CD4-positive, alpha-beta T cell treated with Interleukin-12 subunit alpha and Interleukin-12 subunit beta, for 1 hour (primary cell): Measurements from ENCODE around the gene ARHGEF2.
"Not testable (repeated sequence)": the region's sequence is repeated elsewhere in the genome, so short reads cannot be mapped to it uniquely, and the experiment has no call there.

Source experiments
- DNase-seq: peaks from one replicate; pipeline ENCODE4 v3.0.0-alpha.2; 2020

Gene ARHGEF2

GRCh38 chr1:155940993-155941844 lies 37.1 kb downstream of the ARHGEF2 start, which contains the start of gene RXFP4:
RXFP4 (plus strand) TSS chr1:155941638; CDS start chr1:155941710, 72 bp downstream.
- DNase-seq, result no peak

- no peak for DNase-seq
Measured at GRCh38 chr1:155940482-155940992, 37.8 kb downstream of the ARHGEF2 start.

GRCh38 chr1:155938220-155938627 lies 40.1 kb downstream of the ARHGEF2 start:
- DNase-seq, result peak; percentile 67

- no peak for DNase-seq
Measured at GRCh38 chr1:155934936-155935590, 43.3 kb downstream of the ARHGEF2 start.

- DNase-seq, result peak; percentile 97
Measured at GRCh38 chr1:155934097-155934935, 44.0 kb downstream of the ARHGEF2 start, which contains the start of gene KHDC4. KHDC4 (minus strand) TSS chr1:155934413; CDS start chr1:155934373, 40 bp downstream.

- no peak for DNase-seq
Measured at GRCh38 chr1:155933591-155934096, 44.7 kb downstream of the ARHGEF2 start.

- no peak for DNase-seq
Measured at GRCh38 chr1:155932487-155932886, 45.9 kb downstream of the ARHGEF2 start.

- DNase-seq, result no peak
Measured at GRCh38 chr1:155932081-155932480, 46.3 kb downstream of the ARHGEF2 start.

GRCh38 chr1:155931332-155932038 lies 46.9 kb downstream of the ARHGEF2 start:
- no peak for DNase-seq

GRCh38 chr1:155930725-155931124 lies 47.6 kb downstream of the ARHGEF2 start:
- DNase-seq, result not testable (repeated sequence)

GRCh38 chr1:155929057-155929456 lies 49.3 kb downstream of the ARHGEF2 start:
- DNase-seq, result no peak

GRCh38 chr1:155925506-155925905 lies 52.8 kb downstream of the ARHGEF2 start:
- DNase-seq, result no peak

GRCh38 chr1:155920717-155921116 lies 57.6 kb downstream of the ARHGEF2 start:
- no peak for DNase-seq

GRCh38 chr1:155919801-155920200 lies 58.5 kb downstream of the ARHGEF2 start:
- DNase-seq, result no peak

GRCh38 chr1:155918660-155919059 lies 59.7 kb downstream of the ARHGEF2 start:
- no peak for DNase-seq

GRCh38 chr1:155913969-155914757 lies 64.2 kb downstream of the ARHGEF2 start:
- DNase-seq, result no peak

GRCh38 chr1:155912056-155912536 lies 66.3 kb downstream of the ARHGEF2 start:
- no peak for DNase-seq

- DNase-seq, result peak; percentile 89
Measured at GRCh38 chr1:155911156-155912055, 66.9 kb downstream of the ARHGEF2 start, which contains the start of gene RIT1. RIT1 (minus strand) TSS chr1:155911349; CDS start chr1:155910761, 588 bp downstream.

GRCh38 chr1:155910621-155911121 lies 67.7 kb downstream of the ARHGEF2 start:
- DNase-seq, result peak; percentile 40
